OCI-LY3 (cell line): ENCODE results near the gene MAN2A1.

Experiments
- EZH2phosphoT487 ChIP-seq: fragments of 200-600 bp; shearing (Covaris generic); IDR thresholded peaks from 2 replicates; pipeline ENCODE4 v1.6.1; 2018; ENCODE audit warnings: antibody characterized with exemption, mixed run types, low read depth
- TF ChIP-seq, protein P1 (sequence below): fragments of 200-600, 300-600 bp; sonication (generic); IDR thresholded peaks from 2 replicates; pipeline ENCODE4 v1.5.1; 2014; ENCODE audit warnings: antibody characterized with exemption, low read length, low read depth

DNA sequence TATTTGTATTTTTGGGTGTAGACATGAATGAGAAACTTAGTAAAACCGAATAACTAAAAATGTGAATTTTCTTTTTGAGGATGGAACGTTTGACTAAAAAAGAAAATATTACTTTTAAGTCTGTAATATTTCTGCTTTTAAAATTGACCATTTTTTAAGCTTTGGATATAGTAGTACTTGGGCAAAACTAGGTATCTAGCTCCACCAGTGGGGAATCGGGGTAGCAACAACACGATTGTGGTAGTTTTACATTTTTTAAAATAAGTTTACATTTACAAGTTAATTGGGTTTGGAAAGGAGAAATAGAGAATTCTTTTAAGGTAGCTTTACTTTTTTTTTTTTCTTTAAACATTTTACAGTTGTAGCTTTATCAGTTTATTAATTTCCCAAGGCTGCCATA, 154.4 kb downstream of the MAN2A1 start:
- TF ChIP-seq, protein P1, sequence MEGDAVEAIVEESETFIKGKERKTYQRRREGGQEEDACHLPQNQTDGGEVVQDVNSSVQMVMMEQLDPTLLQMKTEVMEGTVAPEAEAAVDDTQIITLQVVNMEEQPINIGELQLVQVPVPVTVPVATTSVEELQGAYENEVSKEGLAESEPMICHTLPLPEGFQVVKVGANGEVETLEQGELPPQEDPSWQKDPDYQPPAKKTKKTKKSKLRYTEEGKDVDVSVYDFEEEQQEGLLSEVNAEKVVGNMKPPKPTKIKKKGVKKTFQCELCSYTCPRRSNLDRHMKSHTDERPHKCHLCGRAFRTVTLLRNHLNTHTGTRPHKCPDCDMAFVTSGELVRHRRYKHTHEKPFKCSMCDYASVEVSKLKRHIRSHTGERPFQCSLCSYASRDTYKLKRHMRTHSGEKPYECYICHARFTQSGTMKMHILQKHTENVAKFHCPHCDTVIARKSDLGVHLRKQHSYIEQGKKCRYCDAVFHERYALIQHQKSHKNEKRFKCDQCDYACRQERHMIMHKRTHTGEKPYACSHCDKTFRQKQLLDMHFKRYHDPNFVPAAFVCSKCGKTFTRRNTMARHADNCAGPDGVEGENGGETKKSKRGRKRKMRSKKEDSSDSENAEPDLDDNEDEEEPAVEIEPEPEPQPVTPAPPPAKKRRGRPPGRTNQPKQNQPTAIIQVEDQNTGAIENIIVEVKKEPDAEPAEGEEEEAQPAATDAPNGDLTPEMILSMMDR, result peak; percentile 30
- no peak for TF ChIP-seq EZH2phosphoT487
